ENCODE results near the gene MAGI2.

Gene MAGI2

DNA sequence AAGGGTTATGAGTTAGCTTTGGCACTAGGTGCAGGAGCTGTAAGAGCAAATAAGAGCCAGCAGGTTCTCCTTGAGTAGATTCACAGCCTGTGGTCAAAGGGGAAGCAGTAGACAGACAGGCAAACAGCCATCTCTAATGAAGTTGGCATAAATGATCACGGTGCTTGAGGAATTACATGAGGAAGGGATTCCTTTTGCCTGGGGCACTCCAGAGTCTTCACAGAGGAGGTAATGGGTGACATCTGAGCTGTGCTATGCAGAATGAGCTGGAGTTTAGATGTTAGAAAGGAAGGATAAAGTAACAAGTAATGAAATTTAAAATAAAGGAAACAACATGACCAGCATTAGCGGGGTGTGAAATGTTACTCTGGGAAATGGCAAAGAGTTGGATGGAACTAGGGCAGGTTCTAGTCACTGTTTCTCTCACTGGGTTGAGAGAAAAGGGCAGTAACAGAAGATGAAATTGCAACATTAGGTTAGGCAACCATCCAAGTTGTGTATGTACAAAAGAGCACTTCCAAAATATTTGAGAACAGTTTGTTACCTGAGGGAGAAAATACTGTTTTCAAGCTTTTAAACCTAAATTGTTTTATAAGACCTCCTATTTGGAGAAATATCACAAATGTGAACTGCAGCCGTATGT lies 1041.1 kb downstream of the MAGI2 start:
- no peak for DNase-seq (ENCODE audit: low spot score)

DNA sequence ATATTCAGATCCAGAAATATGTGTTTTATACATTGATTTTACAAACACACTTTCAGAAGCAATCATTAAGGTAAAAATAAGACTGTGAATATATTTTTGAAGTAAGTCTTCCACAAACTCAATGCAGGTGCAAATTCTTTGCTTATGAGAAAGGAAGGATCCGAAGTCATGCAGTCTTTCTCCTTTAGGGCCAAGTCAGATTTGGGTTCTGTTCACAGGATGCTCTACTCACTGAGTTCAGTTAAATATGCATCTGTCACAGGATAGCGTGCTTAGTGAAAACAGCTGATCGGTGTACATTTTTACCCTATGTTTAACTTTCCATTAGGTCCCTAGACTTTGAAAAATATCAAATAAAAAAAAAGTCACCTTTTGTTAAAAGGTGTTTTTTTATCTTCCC lies 1046.4 kb downstream of the MAGI2 start:
- no peak for DNase-seq (ENCODE audit: low spot score)

DNA sequence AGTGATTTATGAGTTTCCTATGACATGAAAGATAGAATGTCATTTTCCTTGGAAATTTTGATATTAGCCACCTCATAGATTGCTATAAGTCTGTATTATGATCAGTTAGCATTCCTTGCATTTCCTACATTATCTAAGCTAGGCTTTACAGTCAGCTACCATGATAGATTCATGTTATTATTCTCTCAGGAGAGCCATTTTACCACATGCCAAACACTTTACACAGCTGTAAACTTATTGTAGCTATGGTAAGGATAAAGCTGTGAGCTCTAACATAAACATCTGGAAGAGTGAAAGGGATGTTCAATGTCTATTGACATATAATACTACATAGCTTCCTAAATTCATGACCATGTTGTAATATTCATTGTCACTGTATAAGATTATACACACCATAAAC lies 1046.9 kb downstream of the MAGI2 start:
- no peak for DNase-seq (ENCODE audit: low spot score)

DNA sequence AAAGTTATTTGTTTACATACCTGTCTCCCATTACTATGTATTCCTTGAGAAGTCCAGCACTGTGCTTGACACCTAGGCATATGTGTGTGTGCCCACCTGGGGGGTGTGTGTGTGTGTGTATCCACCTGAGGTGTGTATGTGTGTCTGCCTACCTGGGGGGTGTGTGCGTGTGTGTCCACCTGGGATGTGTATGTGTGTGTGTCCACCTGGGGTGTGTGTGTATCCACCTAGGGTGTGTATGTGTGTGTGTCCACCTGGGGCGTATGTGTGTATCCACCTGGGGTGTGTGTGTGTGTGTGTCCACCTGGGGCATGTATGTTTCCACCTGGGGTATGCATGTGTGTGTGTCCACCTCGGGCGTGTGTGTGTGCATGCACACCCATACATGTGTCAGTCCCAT lies 1051.4 kb downstream of the MAGI2 start:
- no peak for DNase-seq (ENCODE audit: low spot score)

DNA sequence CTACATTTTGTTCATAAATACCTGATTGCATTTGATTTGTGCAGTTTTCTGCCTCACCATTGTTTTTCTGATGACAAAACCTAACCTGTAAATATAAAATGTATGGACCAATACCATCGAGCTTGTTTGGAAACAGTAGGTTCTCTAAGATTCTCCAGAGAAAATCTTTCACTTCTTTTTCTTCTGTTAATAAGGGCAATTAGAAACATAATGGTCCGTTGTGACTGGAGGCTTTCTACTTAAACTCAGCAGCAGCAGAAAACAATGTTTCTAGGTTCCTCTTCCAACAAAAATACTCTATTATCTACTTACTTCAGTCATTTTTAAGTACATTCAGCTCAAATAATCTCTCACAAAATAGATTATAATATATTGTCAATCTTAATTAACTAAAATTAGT lies 1053.4 kb downstream of the MAGI2 start:
- DNase-seq (ENCODE audit: low spot score), result no peak

DNA sequence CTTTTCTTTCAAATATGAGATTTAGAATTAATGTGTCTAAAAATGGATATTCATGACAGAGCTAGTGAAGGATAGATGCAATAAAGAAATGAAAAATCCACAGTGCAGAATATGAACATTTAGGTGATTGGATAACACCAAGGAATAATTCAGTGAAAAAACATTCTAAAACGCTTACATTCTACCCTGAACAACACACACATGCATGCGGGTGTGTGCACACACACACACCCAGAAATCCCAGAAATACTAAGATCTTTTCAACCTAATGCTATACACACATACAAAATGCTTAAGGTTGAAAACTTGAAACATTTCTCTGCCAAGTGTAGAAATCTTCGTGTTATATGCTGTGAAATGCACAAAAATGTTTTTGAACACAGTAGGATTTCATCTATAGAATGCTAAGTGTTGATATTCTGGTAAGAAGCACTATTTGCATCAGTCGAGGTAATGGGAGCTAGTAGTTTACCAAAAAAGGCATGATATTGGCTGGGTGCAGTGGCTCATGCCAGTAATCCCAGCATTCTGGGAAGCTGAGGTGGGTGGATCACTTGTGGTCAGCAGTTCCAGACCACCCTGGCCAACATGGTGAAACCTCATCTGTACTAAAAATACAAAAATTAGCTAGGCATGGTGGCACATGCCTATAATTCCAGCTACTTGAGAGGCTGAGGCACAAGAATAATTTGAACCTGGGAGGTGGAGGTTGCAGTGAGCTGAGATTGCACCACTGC lies 1054.3 kb downstream of the MAGI2 start:
- DNase-seq (ENCODE audit: low spot score), result no peak

DNA sequence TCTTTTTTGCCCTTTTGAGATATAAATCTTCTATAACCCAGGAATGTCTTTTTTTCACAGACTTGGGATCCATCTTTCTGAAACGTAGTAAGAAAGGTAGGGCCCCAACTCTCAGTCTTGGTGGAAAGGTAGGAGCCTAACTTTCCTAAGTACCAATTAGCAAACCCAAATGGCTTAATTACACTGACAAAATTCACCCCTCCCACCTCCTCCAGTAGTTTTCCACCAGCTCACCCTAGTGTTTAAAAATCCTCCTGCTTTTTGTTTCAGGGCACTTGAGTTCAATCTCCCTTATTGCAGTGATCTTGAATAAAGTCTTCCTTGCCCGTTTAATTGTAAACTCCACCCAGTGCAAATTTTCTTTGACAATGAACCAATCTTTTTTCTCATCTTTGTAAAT lies 1054.9 kb downstream of the MAGI2 start:
- DNase-seq (ENCODE audit: low spot score), result no peak

DNA sequence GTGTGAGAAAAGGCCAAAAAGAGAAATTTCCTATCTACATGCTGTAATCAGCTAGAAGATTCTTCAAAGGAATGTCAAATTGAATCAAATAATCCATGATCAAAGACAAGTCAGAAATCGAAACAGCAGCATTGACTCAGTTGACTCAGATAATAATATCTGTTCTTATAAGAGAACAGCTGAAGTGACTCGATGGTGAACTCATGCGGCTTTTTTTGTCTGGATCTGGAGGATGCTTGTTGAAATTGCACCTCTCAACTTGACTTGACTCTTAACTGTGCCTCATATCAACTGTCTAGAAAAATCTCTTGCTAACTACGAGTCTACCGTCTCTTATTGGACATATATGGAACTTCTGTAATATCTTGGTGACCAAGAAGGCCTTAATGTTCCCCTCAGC lies 1055.4 kb downstream of the MAGI2 start:
- DNase-seq (ENCODE audit: low spot score), result no peak

DNA sequence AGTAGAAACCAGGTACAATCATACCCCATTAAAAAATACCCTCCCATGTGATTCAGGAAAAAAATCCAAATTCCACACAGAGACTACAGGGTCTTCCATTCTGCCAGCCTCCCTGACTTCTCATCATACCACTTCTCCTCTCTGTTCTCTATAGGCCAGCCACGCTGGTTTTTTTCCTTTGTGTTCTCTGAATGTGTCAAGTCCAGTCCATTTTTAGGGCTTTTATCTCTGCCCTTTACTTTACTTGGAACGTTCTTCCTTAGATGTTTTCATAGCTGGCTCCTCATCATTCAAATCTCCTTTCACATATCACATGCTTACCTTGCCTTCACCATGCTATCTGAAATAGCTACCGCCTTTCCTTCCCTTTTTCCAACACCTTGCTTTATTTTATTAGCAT lies 1057.3 kb downstream of the MAGI2 start:
- DNase-seq (ENCODE audit: low spot score), result no peak

DNA sequence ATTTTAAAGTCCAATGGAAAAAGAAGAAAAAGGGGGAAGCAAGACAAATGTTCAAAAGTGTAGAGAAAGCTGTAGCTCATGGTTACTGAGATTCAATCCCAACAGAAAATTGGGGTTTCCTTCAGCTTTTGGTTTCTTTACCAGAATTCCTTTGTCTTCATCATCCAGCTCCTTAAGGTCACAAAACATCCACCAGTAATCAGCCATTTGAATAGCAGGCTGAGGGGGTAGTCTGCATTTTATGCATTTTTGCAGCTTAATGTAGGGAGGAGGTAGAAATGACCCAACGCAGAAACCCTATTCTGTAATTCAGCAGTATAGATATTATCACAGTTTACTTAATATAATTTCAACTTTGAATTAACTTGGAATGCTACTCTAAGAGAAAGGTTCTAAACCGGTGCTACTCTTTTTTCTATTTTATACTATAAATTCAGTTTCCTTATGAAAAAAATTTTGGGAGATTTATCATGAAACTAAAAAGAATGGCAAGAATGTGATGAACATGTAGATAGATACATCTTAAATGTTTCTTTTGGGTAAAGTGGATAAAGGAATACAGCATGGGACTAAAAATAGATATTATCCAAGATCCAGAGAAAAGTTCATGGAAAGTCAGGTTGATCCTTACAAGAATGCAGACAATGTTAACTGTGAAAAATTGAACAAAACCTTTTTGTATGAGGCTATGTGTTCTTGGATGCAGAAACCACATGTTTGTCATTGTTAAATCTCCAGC lies 1058.0 kb downstream of the MAGI2 start:
- no peak for DNase-seq (ENCODE audit: low spot score)

DNA sequence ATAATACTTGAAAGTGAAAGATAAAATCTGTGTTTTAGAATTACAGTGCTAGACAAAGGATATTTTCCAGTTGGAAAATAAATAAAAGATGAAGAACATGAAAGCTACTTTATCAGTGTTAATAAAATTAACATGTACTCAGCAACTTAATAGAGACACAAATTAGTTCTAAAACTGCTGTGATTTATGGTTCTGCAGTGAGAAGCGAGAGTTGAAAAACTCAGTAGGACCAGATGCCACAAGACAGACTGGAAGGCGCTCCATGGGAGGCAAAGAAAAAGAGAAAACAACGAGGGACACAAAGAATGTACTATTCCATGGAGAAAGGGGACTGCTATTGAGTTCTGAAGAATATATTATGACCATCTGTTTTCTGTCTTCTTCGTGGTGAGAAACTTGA lies 1064.4 kb downstream of the MAGI2 start:
- no peak for DNase-seq (ENCODE audit: low spot score)

DNA sequence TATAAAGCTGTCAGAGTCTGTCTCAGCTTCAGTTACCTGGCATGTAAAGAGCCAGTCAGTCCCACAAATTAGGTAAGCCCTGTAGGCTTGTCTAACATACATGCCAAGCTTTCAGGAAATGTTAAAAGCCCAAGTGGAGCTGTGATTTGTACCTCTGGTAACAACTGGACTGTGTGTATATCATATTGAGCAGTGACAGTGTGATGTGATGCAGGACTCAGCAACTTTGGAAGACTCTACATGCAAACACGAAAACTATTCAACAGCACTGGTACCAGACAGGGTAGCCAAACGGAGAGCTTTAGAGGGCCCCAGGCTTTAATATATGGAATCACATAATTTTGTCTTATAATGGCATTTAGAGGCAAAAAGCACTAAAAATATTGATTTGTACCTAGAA lies 1066.9 kb downstream of the MAGI2 start:
- DNase-seq (ENCODE audit: low spot score), result no peak

DNA sequence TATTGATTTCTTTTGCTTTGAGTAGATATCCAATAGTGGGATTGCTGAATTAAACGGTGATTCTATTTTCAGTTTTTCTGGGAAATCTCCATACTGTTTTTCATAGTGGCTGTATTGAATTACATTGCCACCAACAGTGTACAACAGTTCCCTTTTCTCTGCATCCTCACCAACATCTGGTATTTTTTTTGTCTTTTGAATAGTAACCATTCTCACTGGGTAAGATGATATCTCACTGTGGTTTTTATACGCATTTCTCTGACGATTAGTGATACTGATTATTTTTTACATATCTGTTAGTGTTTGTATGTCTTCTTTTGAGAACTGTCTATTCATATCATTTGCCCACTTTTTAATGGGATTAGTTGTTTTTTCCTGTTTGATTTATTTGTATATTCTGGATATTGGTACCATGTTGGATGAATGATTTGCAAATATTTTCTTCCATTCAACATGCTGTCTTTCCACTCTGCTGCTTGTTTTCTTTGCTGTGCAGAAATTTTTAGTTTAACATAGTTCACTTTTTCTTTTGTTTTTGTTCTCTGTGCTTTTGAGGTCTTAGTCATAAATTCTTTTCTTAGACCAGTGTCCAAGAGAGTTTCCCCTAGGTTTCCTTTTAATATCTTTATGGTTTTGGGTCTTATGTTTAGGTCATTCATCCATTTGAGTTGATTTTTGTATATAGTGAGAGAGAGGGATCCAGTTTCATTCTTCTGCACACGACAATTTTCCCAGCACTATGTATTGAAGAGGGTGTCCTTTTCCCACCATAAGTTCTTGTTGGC lies 1070.2 kb downstream of the MAGI2 start:
- no peak for DNase-seq (ENCODE audit: low spot score)

DNA sequence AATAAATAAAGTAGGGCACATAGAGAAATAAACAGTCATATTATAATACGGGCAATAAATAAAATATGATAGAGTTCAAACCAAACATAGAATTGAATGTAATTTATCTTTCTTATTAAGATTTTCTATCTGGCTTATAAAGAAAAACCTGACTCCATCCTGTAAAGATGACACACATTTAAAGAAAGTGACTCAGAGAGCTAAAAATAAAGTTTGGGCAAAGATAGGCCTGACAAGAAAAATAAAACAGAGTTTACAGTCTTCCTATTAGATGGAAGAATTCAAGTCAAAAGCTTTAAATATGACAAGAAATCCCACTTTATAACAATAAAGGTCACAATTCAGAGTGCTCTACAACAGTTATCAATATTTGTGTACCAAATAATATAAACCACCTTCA lies 1074.3 kb downstream of the MAGI2 start:
- no peak for DNase-seq (ENCODE audit: low spot score)

DNA sequence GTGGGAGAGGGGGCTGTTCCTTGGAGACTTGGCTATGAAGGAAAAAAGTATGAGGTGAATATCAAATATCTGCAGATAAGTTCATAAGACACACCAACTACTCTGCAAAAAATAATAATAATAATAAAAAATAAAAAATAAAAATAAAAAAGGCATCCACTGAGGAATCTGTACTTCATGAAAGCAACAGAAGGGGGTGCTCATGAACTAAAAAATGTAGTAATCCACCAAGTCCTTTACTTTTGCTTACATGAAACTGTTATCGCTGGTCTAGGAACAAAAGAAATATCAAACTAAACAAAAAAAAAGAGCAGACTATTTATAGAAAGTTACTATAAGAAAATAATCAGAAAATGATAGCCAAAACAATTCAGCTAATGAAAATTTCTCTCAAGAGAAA lies 1075.9 kb downstream of the MAGI2 start:
- DNase-seq (ENCODE audit: low spot score), result no peak

DNA sequence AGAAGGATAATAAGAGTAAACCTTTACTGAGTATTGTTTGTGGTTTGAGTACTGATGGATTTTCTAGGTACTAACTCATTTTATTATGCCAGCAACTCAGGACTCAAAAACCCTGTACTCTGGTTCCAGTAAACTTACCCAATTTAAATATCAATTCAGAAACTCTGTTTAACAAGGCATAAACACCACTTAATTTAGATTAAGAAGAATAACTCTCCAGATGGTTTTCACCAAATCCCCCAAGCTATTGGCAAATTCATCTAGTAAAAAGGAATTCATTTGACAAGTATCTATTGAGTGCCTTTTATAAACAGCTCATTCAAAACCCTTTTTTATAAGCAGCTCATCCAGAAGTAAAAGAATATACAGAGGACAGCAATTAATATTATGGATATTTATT lies 1082.5 kb downstream of the MAGI2 start:
- DNase-seq (ENCODE audit: low spot score), result no peak

DNA sequence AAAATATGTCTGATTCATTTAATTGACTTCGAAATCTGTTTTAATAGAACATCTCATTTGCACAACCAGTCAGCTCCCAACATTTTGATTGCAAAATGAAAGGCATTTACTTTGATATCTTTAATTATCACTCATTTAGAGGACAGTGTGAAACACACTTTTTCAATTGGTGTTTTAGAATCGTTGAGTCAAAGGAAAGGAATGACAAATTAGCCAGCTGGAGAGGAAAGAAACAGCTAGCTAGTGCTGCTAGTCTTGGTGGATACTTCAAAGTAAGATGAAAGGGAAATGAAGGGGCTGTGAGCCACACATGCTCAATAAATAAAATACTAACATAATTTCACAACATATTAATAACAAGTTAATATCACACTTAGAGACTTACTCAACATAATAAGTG lies 1084.7 kb downstream of the MAGI2 start:
- no peak for DNase-seq (ENCODE audit: low spot score)

DNA sequence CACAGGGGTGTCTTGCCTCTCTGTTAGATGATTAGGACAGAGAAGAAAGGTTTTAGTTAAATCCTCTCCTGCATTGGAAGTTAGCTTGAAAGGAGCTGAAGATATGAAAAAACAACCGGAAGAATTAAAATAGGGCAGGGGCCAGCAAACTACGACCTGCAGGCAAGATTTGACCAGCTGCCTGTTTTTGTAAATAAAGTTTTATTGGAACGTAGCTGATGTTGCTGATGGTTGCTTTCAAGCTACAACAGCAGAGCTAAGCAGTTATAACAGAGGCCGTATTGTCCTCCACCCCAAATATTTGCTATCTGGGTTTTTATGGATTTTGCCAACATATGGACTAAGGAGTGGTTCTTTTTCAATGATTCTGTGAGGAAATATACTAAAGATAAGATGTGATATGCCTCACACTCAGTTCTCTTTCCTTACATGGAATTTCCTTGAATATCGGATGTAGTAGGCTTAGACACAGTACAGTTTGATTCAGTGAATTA lies 1086.1 kb downstream of the MAGI2 start:
- DNase-seq (ENCODE audit: low spot score), result no peak

DNA sequence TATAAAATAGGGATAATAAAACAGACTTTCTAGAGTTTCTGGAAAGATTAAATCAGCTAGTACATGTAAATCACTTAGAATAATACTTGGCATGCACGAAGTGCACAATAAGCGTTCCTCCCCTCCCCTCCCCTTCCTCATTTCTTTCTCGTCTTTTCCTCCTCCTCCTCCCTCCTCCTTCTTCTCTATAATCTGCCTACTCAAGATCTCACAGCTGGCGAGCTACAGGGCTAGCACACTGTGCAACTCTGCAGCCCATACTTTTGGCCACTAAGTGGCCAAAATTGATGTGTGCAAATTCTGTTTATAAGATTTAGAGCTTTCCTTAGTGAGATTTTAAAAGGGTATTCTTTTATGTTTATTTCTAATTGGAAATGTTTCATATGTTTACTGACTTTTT lies 1089.6 kb downstream of the MAGI2 start:
- DNase-seq (ENCODE audit: low spot score), result no peak

DNA sequence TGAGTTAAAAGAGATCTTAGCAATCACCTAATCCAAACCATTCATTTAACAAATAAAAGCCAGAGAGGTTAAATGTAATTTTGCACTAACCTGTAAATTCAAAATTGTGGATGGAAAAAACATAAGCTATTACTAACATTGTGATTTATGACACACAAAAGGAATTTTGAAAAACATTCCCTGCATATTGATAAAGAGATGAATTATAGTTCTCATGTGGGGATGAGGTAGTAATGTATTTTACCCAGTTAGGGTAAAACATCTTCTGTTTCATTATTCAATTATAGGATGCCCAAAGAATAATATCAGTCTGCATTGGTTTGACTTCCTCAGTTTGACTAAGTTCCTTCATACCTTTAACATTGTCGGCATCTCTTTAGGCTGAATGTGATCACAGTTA lies 1093.6 kb downstream of the MAGI2 start:
- no peak for DNase-seq (ENCODE audit: low spot score)

DNA sequence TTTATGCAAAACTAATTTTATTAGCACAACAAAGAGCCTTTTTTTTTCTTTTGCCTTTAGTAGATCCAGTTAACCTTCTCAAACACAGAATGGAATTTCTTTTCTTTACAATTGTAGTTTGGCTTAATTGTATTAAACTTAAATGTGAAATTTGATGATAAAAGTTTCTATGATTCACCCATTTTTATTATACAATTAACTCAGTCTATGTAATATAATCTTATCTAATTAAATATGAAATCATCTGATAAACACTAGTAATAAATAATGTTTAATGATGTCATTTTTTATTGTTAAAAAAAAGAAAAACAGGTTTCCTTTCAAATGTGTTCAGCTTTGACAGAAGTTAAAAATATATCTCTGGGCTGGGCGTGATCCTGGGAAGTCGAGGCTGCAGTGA lies 1095.8 kb downstream of the MAGI2 start:
- DNase-seq (ENCODE audit: low spot score), result no peak

DNA sequence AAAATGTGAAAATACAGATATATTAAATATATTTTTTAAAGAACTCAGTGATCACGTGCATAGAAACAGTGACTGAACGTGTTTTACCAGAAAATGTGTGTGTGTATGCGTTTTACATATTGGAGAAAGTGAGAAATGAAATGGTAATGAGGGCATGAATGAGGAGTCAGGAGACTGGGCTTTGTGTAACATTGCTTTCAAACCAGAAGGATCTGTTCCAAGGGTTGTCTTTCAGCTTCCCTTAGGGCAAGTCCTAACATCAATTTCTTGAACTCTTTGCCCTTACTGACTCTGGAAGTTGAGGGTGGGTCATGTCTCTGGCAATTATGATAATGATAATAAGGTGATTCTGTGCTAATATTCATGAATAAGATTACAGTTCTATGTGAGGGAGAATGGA lies 1097.6 kb downstream of the MAGI2 start:
- no peak for DNase-seq (ENCODE audit: low spot score)

Data from activated CD4-positive, alpha-beta T cell treated with anti-CD3 and anti-CD28 coated beads, Interleukin-2, Interleukin-4, amounts not matched to agents 100 ng/mL and 50 ng/mL, durations not matched to agents 16 hours and 8 hours (primary cell).